HG02852 (cell line): ENCODE data around the gene FLT4.

Experiments
- ATAC-seq: cut with Tn5 transposase; IDR thresholded peaks from one replicate; pipeline ENCODE4 v1.9.1; 2021; ENCODE audit warnings: mild to moderate bottlenecking, moderate library complexity; ENCODE audit not compliant: unreplicated experiment

Gene FLT4

GRCh38 chr5:180628211-180628610 lies 21.2 kb downstream of the FLT4 start:
- ATAC-seq, result no peak

GRCh38 chr5:180627386-180628120 lies 21.8 kb downstream of the FLT4 start:
- ATAC-seq, result no peak

GRCh38 chr5:180626661-180627385 lies 22.6 kb downstream of the FLT4 start:
- ATAC-seq, result no peak

GRCh38 chr5:180625791-180626660 lies 23.4 kb downstream of the FLT4 start:
- no peak for ATAC-seq

GRCh38 chr5:180625125-180625790 lies 24.1 kb downstream of the FLT4 start:
- no peak for ATAC-seq

GRCh38 chr5:180624587-180624986 lies 24.8 kb downstream of the FLT4 start:
- no peak for ATAC-seq

- no peak for ATAC-seq
These were observed 25.6 kb downstream of the FLT4 start for GRCh38 chr5:180623844-180624243.

- no peak for ATAC-seq
These were observed 26.0 kb downstream of the FLT4 start for GRCh38 chr5:180623411-180623834.

- ATAC-seq, result no peak
These were observed 26.5 kb downstream of the FLT4 start for GRCh38 chr5:180622910-180623309.

GRCh38 chr5:180621311-180621710 lies 28.1 kb downstream of the FLT4 start:
- ATAC-seq, result no peak

- no peak for ATAC-seq
These were observed 29.4 kb downstream of the FLT4 start for GRCh38 chr5:180620014-180620413.

- ATAC-seq, result no peak
These were observed 29.9 kb downstream of the FLT4 start for GRCh38 chr5:180619563-180619915.

- no peak for ATAC-seq
These were observed 30.4 kb downstream of the FLT4 start for GRCh38 chr5:180618829-180619562.

GRCh38 chr5:180618487-180618828 lies 30.9 kb downstream of the FLT4 start:
- no peak for ATAC-seq

GRCh38 chr5:180613814-180614188 lies 35.6 kb downstream of the FLT4 start:
- no peak for ATAC-seq

- ATAC-seq, result no peak
These were observed 36.1 kb downstream of the FLT4 start for GRCh38 chr5:180613188-180613813.

- ATAC-seq, result no peak
These were observed 36.7 kb downstream of the FLT4 start for GRCh38 chr5:180612683-180613082.

- ATAC-seq, result no peak
These were observed 38.1 kb downstream of the FLT4 start for GRCh38 chr5:180611140-180611850.

- ATAC-seq, result no peak
These were observed 39.4 kb downstream of the FLT4 start for GRCh38 chr5:180609817-180610550.
